GM12878 (cell line): ENCODE measurements around the gene SLC15A4. TPM values are rescaled to one million over a fixed set of nuclear protein-coding genes. Genes with fewer than 3 reads are reported as not detected.

ENCODE experiments used
- BHLHE40 ChIP-seq, 2 experiments: fragments of 450-650 bp in 1 of 2; IDR thresholded peaks; 2 replicates each; pipeline ENCODE4 v1.6.1; 2011 to 2017; ENCODE audit warnings: low read depth in 2 of 2, borderline replicate concordance in 1 of 2, improper control_type of control experiment in 1 of 2, low read length in 1 of 2, mild to moderate bottlenecking in 1 of 2
- BMI1 ChIP-seq: fragments of 450-650 bp; IDR thresholded peaks from 2 replicates; pipeline ENCODE4 v1.6.1; 2016; ENCODE audit warnings: mild to moderate bottlenecking, moderate library complexity, borderline replicate concordance
- CHD2 ChIP-seq: IDR thresholded peaks from 2 replicates; pipeline ENCODE4 v1.6.1; 2011; ENCODE audit warnings: low read depth, low read length, improper control_type of control experiment, borderline replicate concordance
- EED ChIP-seq: sonication (generic); IDR thresholded peaks from 2 replicates; pipeline ENCODE4 v1.6.1; 2016; ENCODE audit warnings: antibody characterized with exemption, low read depth
- EP300 ChIP-seq, 2 experiments: fragments of 150-350 bp in 1 of 2; IDR thresholded peaks; 2 replicates each; pipeline ENCODE4 v1.6.1; 2011 to 2012; ENCODE audit warnings: low read depth in 2 of 2, low read length in 2 of 2, borderline replicate concordance in 1 of 2, improper control_type of control experiment in 1 of 2, inconsistent platforms in 1 of 2; ENCODE audit not compliant: control insufficient read depth in 1 of 2
- FOXM1 ChIP-seq: IDR thresholded peaks from 2 replicates; pipeline ENCODE4 v1.6.1; 2012; ENCODE audit warnings: low read depth, mild to moderate bottlenecking, inconsistent platforms, low read length, moderate library complexity
- GATAD2B ChIP-seq: fragments of 450-650 bp; conservative IDR thresholded peaks from 2 replicates; pipeline ENCODE4 v1.6.1; 2017; ENCODE audit warnings: low read depth, mild to moderate bottlenecking, moderate library complexity
- HDGF ChIP-seq: fragments of 450-650 bp; IDR thresholded peaks from 2 replicates; pipeline ENCODE4 v1.6.1; 2016; ENCODE audit warnings: antibody characterized with exemption
- HSF1 ChIP-seq: fragments of 150-350 bp; IDR thresholded peaks from 2 replicates; pipeline ENCODE4 v1.6.1; 2014; ENCODE audit warnings: mild to moderate bottlenecking, low read depth, low read length
- LARP7 ChIP-seq: fragments of 450-650 bp; IDR thresholded peaks from 2 replicates; pipeline ENCODE4 v1.6.1; 2017; ENCODE audit warnings: mild to moderate bottlenecking
- NFIC ChIP-seq: IDR thresholded peaks from 2 replicates; pipeline ENCODE4 v1.6.1; 2012; ENCODE audit warnings: low read depth, mild to moderate bottlenecking, inconsistent platforms, low read length, moderate library complexity
- PBX3 ChIP-seq: IDR thresholded peaks from 2 replicates; pipeline ENCODE4 v1.6.1; 2011; ENCODE audit warnings: mild to moderate bottlenecking, low read depth, low read length, moderate library complexity; ENCODE audit not compliant: insufficient replicate concordance
- PML ChIP-seq: IDR thresholded peaks from 2 replicates; pipeline ENCODE4 v1.6.1; 2012; ENCODE audit warnings: low read length, inconsistent platforms
- RAD51 ChIP-seq: fragments of 450-650 bp; IDR thresholded peaks from 2 replicates; pipeline ENCODE4 v1.6.1; 2016; ENCODE audit warnings: moderate library complexity, mild to moderate bottlenecking, inconsistent platforms
- RBBP5 ChIP-seq: fragments of 200-600 bp; sonication (generic); conservative IDR thresholded peaks from 2 replicates; pipeline ENCODE4 v1.6.1; 2016
- SIX5 ChIP-seq: IDR thresholded peaks from 2 replicates; pipeline ENCODE4 v1.6.1; 2011; ENCODE audit warnings: mild to moderate bottlenecking, low read depth, low read length, moderate library complexity; ENCODE audit not compliant: severe bottlenecking
- SUPT20H ChIP-seq: IDR thresholded peaks from 2 replicates; pipeline ENCODE4 v1.6.1; 2011; ENCODE audit warnings: low read depth, mild to moderate bottlenecking, low read length, moderate library complexity, borderline replicate concordance; ENCODE audit not compliant: control insufficient read depth
- SUZ12 ChIP-seq: fragments of 200-600 bp; sonication (generic); IDR thresholded peaks from one replicate; pipeline ENCODE4 v1.6.1; 2018; ENCODE audit warnings: antibody characterized with exemption, mild to moderate bottlenecking; ENCODE audit not compliant: unreplicated experiment
- WRNIP1 ChIP-seq: IDR thresholded peaks from 2 replicates; pipeline ENCODE4 v1.6.1; 2011; ENCODE audit warnings: low read depth, low read length, improper control_type of control experiment, borderline replicate concordance
- ZNF274 ChIP-seq: IDR thresholded peaks from one replicate; pipeline ENCODE4 v1.8.0; 2011; ENCODE audit not compliant: insufficient read length, insufficient read depth
- ZZZ3 ChIP-seq: IDR thresholded peaks from 2 replicates; pipeline ENCODE4 v1.6.1; 2011; ENCODE audit warnings: low read depth; ENCODE audit not compliant: control insufficient read depth, insufficient read length
- polyA plus RNA-seq, 11 experiments: library from polyadenylated mRNA; depleted of rRNA in 4 of 11; unstranded in 6 of 11; stranded (reverse) in 5 of 11; fragments of >200 nt; fragmentation: Nextera tagmentation in 4 of 11; fragmentation: Illumina TruSeq in 1 of 11; extraction: Ambion mirVana in 4 of 11; extraction: Trizol in 1 of 11; gene quantifications; 1 replicate in 1 of 11; 2 replicates in 10 of 11; pipeline versions ENCODE4 v1.2.1 to v1.2.3, GENCODE V29; 2011 to 2016; ENCODE audit warnings: inconsistent platforms in 2 of 11, missing spikeins in 2 of 11, low read depth in 1 of 11
- total RNA-seq, 4 experiments: library from RNA; depleted of rRNA in 3 of 4; stranded (reverse); fragments of >200 nt in 3 of 4; fragmentation: Illumina TruSeq in 1 of 4; extraction: Trizol in 1 of 4; gene quantifications; 2 replicates each; pipeline versions ENCODE4 v1.2.1 to v1.2.3, GENCODE V29; 2013 to 2021
- TF ChIP-seq, protein P1 (sequence below): IDR thresholded peaks from 2 replicates; pipeline ENCODE4 v1.6.1; 2012; ENCODE audit warnings: mild to moderate bottlenecking, low read depth, low read length
- TF ChIP-seq, protein P2 (sequence below): IDR thresholded peaks from 2 replicates; pipeline ENCODE4 v1.6.1; 2011; ENCODE audit warnings: low read depth, mild to moderate bottlenecking, low read length, moderate library complexity, borderline replicate concordance; ENCODE audit errors: extremely low read depth

The SLC15A4 gene
- total and polyA plus RNA-seq, 10 of the 15 experiments (the other 5 are each of a cell fraction or from before 2014, with no cell fraction given) = 12.7 to 257 (median 36.6) TPM

DNA sequence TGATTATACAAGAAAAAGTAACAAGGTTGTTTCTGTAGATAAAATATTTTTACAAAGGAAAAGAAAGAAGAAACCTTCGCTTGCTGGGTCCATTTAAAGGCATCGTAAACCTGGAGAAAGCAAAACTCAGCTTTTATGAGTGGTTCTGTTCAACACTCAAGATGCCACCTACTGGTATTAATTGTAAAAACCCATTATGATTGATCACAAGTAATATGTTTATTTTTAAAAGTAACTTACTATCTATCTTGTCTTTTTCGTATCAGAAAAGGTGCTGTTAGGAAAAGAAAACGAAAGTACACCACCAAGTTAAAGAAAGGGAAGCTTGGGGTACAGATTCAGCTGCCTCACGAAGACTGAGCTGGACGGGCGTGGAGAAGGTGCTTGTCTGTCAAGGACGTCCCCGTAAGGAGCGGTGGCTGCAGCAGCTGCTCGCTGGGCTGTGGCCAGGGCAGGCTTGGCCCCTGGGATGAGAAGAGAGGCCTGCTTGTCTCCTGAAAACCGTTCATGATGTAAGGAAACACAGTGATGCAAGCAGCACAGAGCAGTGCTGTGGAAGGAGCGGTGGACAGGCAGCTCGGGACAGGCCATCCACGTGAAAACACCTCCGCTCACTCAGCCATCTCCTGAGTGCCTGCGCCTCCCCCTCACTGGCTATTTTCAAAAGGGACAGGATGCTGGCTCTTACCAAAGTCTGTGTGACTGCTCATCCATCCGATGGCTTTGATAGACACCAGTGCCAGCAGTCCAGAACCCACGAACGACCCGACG is 25.0 kb downstream of the SLC15A4 start (continued):
- TF ChIP-seq PBX3 (peak; percentile 48), CHD2 (no peak), RBBP5 (no peak), EP300 (IDR thresholded peaks at IDR 0.05; ENCODE audit: borderline replicate concordance in 1 of 2, control insufficient read depth in 1 of 2, low read depth in 2 of 2, low read length in 2 of 2) (no peak), SIX5 (no peak), EED (no peak), GATAD2B (0 out of 2 replicates have a peak, but pooled peaks have one; percentile 28), NFIC (no peak), ZZZ3 (no peak), SUZ12 (no peak), HDGF (peak; percentile 93), BHLHE40 (IDR thresholded peaks at IDR 0.05; ENCODE audit: borderline replicate concordance in 1 of 2, low read depth in 2 of 2, low read length in 1 of 2) (peak in 1 of 2 experiments; percentile 10; a peak in 1 of 4 replicates), PML (no peak), SUPT20H (no peak), LARP7 (no peak), HSF1 (no peak), ZNF274 (no peak), WRNIP1 (no peak), RAD51 (no peak; the same call in 1 of the 2 replicates), BMI1 (no peak), FOXM1 (no peak; the same call in none of the 2 replicates)
- TF ChIP-seq, protein P1, sequence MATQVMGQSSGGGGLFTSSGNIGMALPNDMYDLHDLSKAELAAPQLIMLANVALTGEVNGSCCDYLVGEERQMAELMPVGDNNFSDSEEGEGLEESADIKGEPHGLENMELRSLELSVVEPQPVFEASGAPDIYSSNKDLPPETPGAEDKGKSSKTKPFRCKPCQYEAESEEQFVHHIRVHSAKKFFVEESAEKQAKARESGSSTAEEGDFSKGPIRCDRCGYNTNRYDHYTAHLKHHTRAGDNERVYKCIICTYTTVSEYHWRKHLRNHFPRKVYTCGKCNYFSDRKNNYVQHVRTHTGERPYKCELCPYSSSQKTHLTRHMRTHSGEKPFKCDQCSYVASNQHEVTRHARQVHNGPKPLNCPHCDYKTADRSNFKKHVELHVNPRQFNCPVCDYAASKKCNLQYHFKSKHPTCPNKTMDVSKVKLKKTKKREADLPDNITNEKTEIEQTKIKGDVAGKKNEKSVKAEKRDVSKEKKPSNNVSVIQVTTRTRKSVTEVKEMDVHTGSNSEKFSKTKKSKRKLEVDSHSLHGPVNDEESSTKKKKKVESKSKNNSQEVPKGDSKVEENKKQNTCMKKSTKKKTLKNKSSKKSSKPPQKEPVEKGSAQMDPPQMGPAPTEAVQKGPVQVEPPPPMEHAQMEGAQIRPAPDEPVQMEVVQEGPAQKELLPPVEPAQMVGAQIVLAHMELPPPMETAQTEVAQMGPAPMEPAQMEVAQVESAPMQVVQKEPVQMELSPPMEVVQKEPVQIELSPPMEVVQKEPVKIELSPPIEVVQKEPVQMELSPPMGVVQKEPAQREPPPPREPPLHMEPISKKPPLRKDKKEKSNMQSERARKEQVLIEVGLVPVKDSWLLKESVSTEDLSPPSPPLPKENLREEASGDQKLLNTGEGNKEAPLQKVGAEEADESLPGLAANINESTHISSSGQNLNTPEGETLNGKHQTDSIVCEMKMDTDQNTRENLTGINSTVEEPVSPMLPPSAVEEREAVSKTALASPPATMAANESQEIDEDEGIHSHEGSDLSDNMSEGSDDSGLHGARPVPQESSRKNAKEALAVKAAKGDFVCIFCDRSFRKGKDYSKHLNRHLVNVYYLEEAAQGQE = no peak
- TF ChIP-seq, protein P2, sequence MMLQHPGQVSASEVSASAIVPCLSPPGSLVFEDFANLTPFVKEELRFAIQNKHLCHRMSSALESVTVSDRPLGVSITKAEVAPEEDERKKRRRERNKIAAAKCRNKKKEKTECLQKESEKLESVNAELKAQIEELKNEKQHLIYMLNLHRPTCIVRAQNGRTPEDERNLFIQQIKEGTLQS = no peak
